SK-N-SH (cell line): ENCODE data around the gene CLN5.

Experiments used
- CTCF ChIP-seq: fragments of 200-600 bp; sonication (generic); IDR thresholded peaks from 2 replicates; pipeline ENCODE4 v1.6.1; 2017; ENCODE audit warnings: antibody characterized with exemption, mild to moderate bottlenecking, moderate library complexity
- USF1 ChIP-seq: IDR thresholded peaks from 2 replicates; pipeline ENCODE4 v1.4.0; 2012; ENCODE audit warnings: low read depth, borderline replicate concordance

GRCh38 chr13:77000475-77000874 is 8.6 kb downstream of the CLN5 start:
- TF ChIP-seq USF1 (no peak), CTCF (no peak)
